CD1c-positive myeloid dendritic cell (primary cell): ENCODE measurements around the gene DBN1.

Source experiments
- DNase-seq: peaks from one replicate; pipeline ENCODE4 v3.0.0-alpha.2; 2016; ENCODE audit errors: extremely low spot score

Gene DBN1

DNA sequence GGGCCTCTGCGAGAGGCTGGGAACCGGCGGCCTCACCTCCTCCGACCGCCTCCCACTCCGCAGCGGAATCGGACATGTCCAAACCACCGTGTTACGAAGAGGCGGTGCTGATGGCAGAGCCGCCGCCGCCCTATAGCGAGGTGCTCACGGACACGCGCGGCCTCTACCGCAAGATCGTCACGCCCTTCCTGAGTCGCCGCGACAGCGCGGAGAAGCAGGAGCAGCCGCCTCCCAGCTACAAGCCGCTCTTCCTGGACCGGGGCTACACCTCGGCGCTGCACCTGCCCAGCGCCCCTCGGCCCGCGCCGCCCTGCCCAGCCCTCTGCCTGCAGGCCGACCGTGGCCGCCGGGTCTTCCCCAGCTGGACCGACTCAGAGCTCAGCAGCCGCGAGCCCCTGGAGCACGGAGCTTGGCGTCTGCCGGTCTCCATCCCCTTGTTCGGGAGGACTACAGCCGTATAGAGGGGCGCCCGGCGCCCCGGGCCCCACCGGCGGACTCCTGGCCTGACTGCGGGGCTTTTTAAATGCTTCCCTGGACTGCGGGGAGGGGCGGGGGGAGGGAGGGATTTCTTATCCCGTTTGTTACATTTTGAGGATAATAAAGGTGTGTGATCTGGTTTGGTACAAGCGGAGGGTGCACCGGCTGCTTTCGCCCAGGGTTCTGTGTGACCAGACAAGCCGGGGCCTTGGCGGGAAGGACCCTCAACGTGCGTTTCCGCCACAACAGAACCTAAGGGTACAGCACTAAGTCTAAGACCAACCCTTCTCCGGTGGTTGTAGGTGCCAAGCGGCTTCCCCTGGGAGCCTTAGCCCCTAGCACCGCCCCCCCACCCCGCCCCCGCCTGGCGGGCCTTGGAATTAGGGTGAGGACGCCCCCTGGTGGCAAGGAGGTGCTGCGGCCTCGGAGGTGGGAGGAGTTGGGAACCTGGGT lies 17.5 kb downstream of the DBN1 start:
- DNase-seq = peak; percentile 95

DNA sequence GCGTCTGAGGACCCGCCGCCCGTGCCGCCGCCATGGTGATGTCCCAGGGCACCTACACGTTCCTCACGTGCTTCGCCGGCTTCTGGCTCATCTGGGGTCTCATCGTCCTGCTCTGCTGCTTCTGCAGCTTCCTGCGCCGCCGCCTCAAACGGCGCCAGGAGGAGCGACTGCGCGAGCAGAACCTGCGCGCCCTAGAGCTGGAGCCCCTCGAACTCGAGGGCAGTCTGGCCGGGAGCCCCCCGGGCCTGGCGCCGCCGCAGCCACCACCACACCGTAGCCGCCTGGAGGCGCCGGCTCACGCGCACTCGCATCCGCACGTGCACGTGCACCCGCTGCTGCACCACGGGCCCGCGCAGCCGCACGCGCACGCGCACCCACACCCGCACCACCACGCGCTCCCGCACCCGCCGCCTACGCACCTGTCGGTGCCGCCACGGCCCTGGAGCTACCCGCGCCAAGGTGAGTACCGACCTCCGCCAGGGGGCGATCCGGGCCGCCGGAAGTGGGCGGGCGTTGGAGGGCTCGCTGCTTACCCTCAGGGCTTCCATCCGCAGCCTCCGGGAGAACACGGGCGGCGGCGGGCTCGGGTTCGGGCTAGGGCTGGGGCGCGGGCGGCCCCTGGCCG lies 18.3 kb downstream of the DBN1 start:
- DNase-seq = peak; percentile 75

DNA sequence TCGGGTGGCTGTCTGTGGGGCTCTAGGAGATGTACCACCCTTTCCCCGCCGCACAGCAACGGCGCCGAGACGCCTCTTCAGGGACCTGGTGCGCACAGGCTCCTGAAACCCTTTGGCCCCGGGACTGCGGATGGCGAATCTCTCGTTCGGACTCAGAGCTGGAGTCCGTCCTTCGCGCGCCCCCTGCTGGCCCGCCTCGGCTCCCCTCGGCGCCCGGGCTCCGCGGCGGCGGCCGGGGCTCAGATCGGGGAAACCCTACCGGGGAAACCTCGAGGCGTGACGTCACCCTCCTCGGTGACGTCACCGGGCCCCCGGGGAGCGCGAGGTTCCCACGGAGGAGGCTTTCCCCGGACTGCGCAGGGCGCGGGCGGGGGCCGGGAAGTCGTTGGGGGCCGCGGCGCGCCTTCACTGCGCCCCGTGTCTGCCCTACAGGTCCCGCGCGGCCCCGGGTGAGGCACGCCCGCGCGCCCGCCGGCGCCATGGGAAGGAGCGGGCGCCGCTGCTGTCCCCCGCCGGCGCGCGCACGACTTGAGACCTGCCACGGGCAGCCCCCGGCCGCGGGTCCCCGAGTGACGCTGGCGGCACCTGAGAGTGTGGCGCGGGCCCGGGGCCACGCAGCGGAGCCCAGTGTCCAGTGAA lies 18.9 kb downstream of the DBN1 start:
- DNase-seq = peak; percentile 97

DNA sequence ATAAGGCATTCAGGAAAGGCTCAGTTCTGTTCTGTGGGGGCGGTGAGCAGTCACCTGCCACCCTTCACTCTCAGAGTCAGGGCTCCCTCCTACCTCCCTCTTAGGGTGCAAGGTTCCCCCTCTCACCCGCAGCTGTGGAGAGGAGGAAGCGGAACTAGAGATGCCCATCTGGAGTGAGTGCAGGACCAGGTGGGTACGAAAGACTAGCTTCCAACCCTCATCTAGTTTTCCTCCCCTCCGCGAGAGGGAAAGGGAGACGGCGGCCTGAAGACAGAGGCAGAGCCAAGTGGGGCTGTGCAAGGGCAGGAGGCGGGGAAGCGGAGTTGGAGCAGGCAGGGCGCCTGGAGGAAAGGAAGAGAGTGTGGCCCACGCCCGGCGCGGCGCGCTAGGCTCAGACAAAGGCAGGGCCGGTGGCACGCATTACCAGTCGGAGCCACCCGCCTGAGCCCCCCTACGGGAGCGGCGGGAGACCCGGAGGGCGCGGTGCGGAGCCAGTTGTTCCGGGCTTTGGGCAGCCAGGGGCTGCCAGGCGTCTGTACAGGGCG lies 19.5 kb downstream of the DBN1 start:
- peak; percentile 54 for DNase-seq

DNA sequence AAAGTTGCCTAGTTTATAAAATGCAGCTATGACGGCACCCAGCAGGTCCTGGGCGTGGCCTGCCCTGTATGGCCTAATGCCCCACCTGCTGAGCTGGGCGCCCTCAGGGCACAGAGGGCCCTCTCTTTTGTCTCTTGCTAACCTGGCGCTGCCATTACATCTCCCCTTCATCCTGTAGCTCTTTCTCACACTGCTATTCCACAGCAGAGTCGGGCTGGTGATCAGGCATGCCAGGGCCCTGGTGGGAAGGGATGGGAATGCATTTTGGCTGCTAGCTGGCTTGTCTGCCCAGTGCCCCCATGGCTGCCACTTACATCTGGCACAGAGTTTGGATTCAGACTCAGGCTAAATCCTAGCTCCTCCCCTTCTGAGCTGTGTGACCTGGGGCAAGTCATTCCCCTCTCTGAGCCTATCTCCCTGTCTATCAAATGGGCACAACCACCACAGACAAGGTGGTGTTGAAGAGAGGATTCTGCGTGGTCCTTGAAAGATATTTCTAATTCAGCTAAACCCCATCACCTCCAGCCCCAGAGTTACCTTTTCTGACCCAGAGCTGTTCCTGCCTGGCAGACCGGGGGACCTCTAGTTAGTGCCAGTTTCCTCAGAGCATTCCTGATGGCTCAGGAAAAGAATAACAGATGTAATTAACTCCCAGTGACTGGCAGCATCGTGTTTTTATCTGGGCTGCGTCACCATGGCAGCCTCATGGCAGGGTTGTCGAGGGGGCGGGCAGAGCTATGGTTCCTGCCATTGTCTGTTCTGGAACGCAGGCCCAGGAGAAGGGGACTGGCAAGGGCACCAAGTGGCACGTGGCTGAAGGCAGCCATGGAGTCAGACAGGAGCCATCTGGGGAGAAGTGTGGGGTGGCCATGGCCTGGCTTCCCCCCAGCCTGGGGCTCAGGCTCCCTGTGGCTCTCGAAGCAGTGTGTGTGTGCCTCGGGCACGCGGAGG lies 20.5 kb downstream of the DBN1 start:
- no peak for DNase-seq

DNA sequence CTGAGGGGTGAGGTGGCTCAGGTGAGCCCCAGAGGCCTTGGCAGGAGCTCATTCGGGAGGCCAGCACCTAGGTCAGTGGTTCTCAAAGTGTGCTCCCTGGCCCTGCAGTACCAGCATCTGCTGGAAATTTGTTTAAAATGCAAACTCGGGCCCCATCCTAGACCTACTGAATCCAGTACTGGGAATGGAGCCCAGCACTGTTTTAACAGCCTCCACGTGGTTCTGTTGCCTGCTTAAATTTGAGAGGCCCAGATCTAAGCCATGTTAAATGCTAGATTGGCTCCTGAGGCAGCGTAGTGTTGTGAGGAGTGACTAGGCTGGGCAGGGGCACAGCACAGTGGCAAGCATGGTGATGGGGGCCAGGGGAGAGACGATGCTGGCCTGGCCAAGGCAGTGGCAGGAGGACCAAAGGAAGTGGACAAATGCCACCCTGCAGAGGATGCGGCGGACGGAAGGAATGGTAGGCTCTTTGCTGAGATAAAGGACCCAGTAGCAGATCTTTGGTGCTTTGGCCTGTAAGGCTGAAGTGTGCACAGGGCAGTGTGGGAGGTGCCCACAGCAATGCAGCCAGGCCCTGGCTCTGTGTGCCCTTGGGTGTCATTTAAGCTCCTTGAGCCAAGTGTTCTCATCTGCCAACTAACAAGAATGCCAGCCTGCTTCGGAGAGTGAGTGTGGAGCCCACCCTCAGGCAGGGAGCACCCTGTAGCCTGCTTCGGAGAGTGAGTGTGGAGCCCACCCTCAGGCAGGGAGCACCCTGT lies 22.6 kb downstream of the DBN1 start:
- no peak for DNase-seq

DNA sequence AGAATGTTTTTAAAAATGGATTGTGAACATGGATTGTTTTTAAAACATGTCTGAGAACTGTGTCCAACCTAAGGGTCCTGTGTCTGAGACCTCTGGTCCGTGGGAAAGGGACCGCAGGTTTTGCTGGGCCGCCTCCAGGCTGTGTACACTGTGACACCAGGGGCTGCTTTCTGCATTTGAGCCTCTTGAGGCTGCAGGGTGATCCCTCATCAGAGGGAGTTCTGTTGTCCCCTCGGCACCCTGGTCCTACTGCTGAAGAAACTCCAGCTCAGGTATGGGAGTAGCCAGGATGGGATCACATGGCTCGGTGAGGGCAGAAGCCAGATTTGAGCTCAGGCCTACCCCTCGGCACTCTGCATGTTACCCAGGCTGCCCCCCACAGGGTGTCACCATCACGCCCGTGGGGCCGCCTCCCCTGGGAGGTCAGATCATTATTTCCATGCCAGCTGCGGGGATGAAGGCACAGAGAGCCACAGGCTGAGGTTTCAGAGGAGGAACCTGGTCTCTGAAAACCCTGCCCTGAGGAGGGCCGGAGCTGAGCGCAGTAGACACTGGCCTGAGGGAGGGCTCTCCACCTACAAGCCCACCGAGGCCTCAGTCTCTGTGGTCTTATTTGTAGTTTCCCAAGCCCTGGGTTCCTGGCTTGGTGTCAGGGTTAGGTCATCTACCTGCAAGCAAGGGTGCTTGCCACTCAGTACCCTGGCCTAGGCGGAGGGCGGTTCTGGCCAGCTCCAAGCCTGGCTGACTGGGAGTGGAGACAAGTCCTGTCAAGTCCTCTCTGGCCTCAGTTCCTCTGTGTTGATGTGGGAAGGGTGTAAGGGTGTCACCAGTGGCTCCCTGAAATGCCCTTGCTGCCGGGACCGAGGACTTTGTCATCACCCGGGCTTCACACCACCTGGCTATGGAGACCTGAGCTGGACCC lies 24.0 kb downstream of the DBN1 start:
- no peak for DNase-seq

DNA sequence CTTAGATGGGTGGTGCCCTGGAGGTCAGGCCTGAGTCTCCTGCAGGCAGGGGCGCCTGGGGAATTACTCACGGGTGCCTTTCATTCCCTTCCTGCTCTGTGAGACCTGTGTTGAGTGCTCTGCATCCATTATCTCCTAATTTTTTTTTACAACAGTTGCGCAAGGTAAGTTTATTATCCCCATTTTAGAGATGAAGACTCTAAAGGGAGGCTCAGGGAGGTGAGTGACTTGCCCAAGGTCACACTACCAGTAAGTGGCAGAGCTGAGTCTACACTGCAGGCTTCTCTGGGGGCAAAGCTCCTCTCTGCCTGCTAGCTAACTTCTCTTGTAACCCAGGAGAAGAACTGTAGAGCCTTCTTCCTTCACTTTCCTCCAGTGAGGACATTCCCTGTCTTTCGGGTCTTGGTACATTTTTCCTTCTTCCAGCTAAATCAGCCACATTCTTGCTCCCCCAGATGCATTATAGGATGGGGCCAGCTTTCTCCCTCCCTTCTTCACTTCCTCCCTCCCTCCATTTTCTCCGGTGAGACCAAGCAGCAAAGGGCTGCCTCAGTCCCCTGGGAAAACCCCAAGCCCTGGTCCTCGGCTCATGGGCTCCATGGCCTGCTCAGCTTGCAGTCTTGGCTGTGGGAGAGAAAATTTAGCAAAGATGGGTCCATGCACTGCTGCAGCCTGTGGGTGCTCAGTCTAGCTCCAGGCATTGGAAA lies 25.0 kb downstream of the DBN1 start:
- DNase-seq = no peak

DNA sequence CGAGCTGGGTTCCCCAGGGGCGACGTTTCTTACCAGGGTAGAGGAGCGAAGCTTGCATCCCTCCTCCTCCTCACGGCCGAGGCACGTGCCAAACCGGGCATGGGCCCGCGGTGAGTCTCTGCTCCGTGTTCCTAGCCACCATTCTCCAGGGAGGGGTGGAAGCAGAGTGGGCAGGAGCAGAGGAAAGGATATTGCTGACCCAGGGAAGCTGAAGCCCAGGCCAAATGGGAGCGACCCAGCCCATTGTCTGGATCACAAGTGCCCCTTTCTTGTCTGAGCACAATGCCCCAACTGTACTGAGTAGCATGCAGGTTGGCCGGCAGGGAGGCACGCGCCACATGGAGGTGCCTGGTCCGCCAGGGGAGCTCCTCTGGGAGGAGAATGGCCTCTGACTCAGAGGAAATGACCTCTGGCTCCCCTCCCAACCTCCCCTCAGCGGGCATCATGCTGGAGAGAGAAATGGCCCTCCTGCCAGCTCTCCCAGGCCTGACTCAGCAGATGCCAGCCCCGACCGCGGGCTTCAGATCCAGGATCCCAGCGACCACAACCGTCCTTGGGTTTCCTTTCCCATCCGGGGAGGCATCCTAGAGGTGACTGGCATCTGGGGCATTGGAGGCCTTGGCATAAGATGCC lies 25.7 kb downstream of the DBN1 start:
- peak; percentile 44 for DNase-seq

DNA sequence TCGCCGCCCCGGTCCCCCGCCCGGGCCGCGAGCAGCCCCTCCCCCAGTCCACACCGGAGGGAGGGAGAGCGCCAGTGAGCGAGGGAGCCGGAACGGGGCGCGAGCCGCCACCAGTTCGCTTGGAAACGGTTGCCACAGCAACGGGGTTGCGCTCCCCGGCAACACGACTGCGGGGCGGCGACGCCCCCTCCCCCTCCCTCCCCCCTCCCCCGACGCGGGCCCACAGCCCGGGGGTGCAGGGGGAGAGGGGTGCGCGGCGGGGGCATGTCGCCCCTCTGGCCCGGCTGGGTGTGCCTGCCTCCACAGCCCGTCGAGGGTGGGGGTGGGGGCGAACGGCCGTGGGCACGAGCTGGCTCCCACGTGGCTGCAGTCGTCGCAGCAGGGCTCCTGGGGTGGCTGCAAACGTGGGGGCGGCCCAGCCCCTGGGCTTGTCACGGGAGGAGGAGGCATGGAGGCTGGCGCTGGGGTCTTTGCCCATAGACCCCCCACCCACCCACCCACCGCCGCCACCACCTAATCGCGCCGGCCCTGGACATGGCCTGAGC lies 26.3 kb downstream of the DBN1 start:
- peak; percentile 60 for DNase-seq

DNA sequence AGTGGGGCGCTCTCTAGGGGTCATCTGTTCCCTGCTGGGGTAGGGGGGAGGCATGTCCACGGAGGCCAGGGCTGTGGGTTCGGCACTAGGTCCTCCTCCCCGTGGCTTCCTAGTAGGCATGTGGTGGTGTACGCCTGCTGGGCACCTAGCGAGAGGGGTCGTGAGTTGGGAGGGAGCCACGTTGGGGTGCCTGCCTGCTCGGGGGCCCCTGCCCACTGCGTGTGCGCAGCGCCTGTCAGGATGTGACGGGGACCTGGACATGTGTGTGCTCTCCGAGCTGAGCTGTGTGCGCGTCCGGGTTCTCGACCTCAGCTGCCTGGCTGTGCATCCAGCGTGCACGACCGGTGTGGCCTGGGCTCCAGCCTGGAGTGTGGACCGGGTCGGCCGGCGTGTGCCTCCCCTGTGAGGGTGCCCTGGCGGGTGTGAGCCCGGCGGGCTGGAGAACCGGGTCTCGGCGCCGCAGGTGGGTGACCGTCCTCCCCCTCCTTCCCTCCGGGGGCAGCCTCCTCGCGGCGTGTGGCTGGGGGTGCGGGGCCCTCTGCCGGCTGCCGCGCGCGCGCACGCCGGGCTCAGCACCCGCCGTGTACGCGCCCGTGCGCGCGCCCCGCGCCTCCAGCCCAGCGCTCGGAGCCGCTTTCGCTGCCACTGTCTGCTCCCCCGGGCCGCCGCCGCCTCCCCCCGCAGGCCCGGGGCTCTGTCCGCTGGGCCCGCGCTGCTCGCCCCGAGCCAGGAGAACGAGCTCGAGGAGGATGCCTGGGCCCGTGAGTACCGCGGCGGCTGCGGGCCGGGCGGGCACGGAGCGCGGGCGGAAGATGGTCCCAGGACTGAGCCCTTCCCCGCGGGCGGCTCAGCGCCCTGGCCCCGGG lies 27.0 kb downstream of the DBN1 start, which contains the start of gene PRR7:
Gene PRR7, plus strand, starts transcription at position 615 of the 866 bp plus-strand sequence. CDS start 8,254 bp downstream, outside the sequence.
- peak; percentile 71 for DNase-seq

DNA sequence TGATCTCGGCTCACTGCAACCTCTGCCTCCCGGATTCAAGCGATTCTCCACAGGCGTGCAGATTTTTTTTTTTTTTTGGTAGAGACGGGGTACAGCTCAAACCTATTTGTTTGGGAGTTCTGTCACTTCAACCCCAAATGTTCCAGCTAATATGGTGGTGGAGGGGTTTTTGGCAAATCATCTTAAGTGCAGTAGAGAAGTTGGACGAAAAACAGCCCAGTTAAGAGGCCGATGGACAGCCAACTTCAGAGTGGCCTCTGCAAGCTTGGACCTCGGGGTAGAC lies 27.6 kb downstream of the DBN1 start:
- no peak for DNase-seq

DNA sequence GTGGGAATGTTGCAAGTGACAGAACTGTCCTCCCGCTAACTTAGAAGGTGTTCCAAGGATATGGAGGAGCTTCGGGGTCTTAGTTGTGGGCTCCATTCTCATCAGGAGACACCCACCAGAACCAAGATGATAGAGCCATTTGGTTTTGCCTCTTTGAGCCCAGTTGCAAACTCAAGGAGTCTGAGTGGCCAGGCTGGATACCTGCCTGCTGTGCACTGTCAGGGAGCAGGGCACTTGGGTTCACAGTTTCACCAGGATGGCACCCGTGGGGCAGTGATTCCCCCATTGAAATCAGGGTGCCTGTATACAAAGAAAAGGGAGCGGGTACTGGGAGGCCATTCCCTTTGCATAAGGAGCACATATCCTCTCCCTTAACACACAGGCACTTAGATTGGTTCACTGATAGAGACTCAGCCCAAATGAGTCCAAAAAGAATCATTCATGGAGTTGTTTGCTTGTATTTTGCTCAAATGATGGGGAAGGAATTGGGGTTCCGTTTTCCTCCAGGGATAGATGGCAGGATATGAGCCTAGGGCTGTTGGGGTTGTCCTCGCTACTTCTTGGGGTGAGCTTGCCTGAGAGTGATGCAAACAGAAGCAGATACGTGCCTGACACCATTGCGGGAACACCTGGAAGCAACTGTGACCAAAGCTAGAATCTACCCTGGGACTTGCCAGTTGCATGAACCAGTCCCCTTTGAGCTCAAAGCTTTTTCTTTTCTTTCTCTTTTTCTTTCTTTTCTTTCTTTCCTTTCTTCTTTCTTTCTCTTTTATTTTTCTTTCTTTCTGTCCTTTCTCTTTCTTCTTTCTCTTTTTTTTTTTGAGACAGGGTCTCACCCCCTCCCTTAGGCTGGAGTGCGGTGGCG lies 28.1 kb downstream of the DBN1 start:
- DNase-seq = no peak

DNA sequence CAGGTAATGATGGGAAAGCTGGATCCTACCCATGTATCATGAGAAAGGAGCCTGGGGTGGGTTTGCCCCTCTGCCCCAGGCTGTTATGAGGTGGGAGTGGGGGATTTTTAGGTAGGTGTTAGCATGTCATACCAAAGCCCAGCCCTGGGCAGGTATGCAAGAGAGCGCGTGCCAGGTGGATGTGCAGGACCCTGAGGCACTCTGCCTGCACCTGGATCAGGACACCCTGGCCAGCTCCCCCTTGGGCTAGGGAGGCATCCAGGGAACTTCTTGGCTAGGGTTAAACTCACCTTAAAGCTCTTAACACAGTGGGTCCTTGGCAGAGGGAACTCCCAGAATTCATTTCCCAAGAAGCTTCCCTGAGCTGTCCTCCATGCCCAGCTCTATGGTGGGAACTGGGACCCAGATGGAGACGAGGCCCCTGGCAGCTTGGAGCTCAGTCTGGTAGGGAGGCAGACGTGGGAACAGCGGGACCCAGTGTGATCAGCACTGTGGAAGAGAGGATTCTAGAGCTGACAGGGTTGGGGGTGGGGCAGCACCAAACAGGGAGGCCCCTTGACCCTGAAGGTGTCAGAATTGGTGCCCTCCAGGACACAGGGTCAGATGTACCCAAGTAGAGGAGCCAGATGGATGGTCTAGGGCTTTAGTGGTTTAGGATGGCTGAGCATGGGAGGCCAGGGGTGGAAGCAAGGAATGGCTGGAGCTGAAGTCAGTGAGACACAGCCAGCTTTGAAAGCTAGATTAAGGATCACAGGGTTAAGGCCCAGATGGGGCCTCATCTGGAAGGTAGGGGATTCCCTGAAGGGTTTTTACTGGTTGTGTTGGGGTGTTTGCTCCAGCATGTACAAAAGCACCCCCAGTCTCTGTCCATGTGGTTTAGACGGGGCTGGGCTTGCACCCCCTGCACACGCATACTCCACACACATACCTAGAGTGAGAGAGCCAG lies 29.1 kb downstream of the DBN1 start:
- no peak for DNase-seq
